Measurements from ENCODE around the gene PHYHD1.

- TF ChIP-seq CTCF (IDR thresholded peaks at IDR 0.05; ENCODE audit: poor library complexity): peak; percentile 84
- TF ChIP-seq EZH2phosphoT487 (IDR thresholded peaks at IDR 0.05; ENCODE audit: low read depth, severe bottlenecking, unreplicated experiment): no peak
These were observed 7.1 kb downstream of the PHYHD1 start for GRCh38 chr9:128927731-128928411.

Measured in hepatocyte (in vitro differentiated cells).